ENCODE results near the gene FHL5. TPM values are rescaled to one million over a fixed set of nuclear protein-coding genes. Genes with fewer than 3 reads are reported as not detected.
A peak's percentile ranks its signal among the peaks of the same experiment; 100 is the strongest.

FHL5 gene
- total RNA-seq, 1 experiment from 2014 or later = not detected

- peaks cover 13% of the 10 kb centered on the region; the same call in 1 of the 2 replicates for H3K36me3 ChIP-seq (ENCODE audit: low read depth)
- ChIA-PET CTCF (no interaction called here), POLR2A (ENCODE audit: unreplicated experiment) (interaction anchor here (0.6 to 0.7 kb wide), 3 partner anchors 160 to 538 kb away, joined by 3 to 6 read pairs (median 4); no protein-coding TSS in a partner anchor)
- peak within 1 kb of the TSS; percentile 94 for H3K27ac ChIP-seq
- H3K4me2 ChIP-seq = peak within 1 kb of the TSS; percentile 92
- no peaks in the 10 kb centered on the region for H4K20me1 ChIP-seq (ENCODE audit: insufficient read depth)
- no peaks in the 10 kb centered on the region for H3K9me2 ChIP-seq (ENCODE audit: insufficient read depth)
- TF ChIP-seq EZH2 (IDR thresholded peaks at IDR 0.05; ENCODE audit: low read depth) = no peak
- TF ChIP-seq CTCF (conservative IDR thresholded peaks at IDR 0.05) = no peak
- peak; percentile 89 to 90 for DNase-seq
- intact Hi-C loops (cut with micrococcal nuclease; ENCODE audit: unreplicated experiment) = loop anchor here (2.0 to 10.0 kb wide), 6 partner anchors 70 to 945 kb away; partner anchors contain the start of genes MANEA and NDUFAF4
- H3F3A ChIP-seq (ENCODE audit: insufficient read depth, low read depth) = peaks cover 19% of the 10 kb centered on the region
- H3K27me3 ChIP-seq (ENCODE audit: insufficient read depth, low read depth) = no peaks in the 10 kb centered on the region
- peak within 1 kb of the TSS; percentile 93 for H2AFZ ChIP-seq
- peak within 1 kb of the TSS; percentile 72 for H3K4me3 ChIP-seq
- BruUV-seq (replicated peaks) = no TSS peak
- H3K79me2 ChIP-seq (ENCODE audit: low read depth) = peaks cover 32% of the 10 kb centered on the region
- peaks cover 35% of the 10 kb centered on the region for H3K4me1 ChIP-seq (replicated peaks; ENCODE audit: insufficient read depth)
- H3K9me3 ChIP-seq (ENCODE audit: insufficient read depth, low read depth) = no peaks in the 10 kb centered on the region
Observed at GRCh38 chr6:96521644-96522464, 41.1 kb upstream of the FHL5 start, which contains the start of gene UFL1. UFL1 (plus strand) TSS chr6:96521806; CDS start chr6:96521874, 68 bp downstream.

- intact Hi-C loops (cut with micrococcal nuclease; ENCODE audit: unreplicated experiment) = loop anchor here (5.0 to 10.0 kb wide), 3 partner anchors 70 to 945 kb away; partner anchors contain the start of gene MANEA
- peaks cover 19% of the 10 kb centered on the region for H3K36me3 ChIP-seq (ENCODE audit: low read depth)
- no peaks in the 10 kb centered on the region for H3K27me3 ChIP-seq (ENCODE audit: insufficient read depth, low read depth)
- BruUV-seq (replicated peaks) = TSS peak; percentile 71
- H3K27ac ChIP-seq = peak overlapping the region; percentile 94
- DNase-seq = no peak
- peaks cover 35% of the 10 kb centered on the region for H3K4me1 ChIP-seq (replicated peaks; ENCODE audit: insufficient read depth)
- CTCF ChIA-PET = no interaction called here
- no peaks in the 10 kb centered on the region for H3K9me2 ChIP-seq (ENCODE audit: insufficient read depth)
- no peaks in the 10 kb centered on the region for H4K20me1 ChIP-seq (ENCODE audit: insufficient read depth)
- no peaks in the 10 kb centered on the region for H3K9me3 ChIP-seq (ENCODE audit: insufficient read depth, low read depth)
- peak overlapping the region; percentile 93 for H2AFZ ChIP-seq
- H3K4me2 ChIP-seq = peak overlapping the region; percentile 92
- H3F3A ChIP-seq (ENCODE audit: insufficient read depth, low read depth) = peaks cover 19% of the 10 kb centered on the region
- peaks cover 32% of the 10 kb centered on the region for H3K79me2 ChIP-seq (ENCODE audit: low read depth)
- TF ChIP-seq EZH2 (IDR thresholded peaks at IDR 0.05; ENCODE audit: low read depth) (no peak), CTCF (conservative IDR thresholded peaks at IDR 0.05) (no peak)
- peak overlapping the region; percentile 72 for H3K4me3 ChIP-seq
- POLR2A ChIA-PET (ENCODE audit: unreplicated experiment) = interaction anchor here (0.6 to 0.7 kb wide), 3 partner anchors 161 to 537 kb away, joined by 3 to 6 read pairs (median 4); no protein-coding TSS in a partner anchor
Observed at GRCh38 chr6:96522465-96523009, 40.4 kb upstream of the FHL5 start.

- H3F3A ChIP-seq (ENCODE audit: insufficient read depth, low read depth) = 0 out of 2 replicates have a peak, but pooled peaks cover 5% of the 10 kb centered on the region
- POLR2A ChIA-PET (ENCODE audit: unreplicated experiment) = no interaction called here
Observed at GRCh38 chr6:96528193-96528592, 34.7 kb upstream of the FHL5 start.

More at GRCh38 chr6:96528193-96528592, 34.7 kb upstream of the FHL5 start:
- H3K4me3 ChIP-seq = no peak overlapping the region
- intact Hi-C loops (cut with micrococcal nuclease; ENCODE audit: unreplicated experiment) = loop anchor here (10.0 kb wide), 1 partner anchor 133 kb away; no protein-coding TSS in a partner anchor
- no peaks in the 10 kb centered on the region for H3K27me3 ChIP-seq (ENCODE audit: insufficient read depth, low read depth)
- DNase-seq = no peak
- no peaks in the 10 kb centered on the region for H3K9me3 ChIP-seq (ENCODE audit: insufficient read depth, low read depth)
- H2AFZ ChIP-seq = no peak overlapping the region
- peaks cover 6% of the 10 kb centered on the region for H3K4me1 ChIP-seq (replicated peaks; ENCODE audit: insufficient read depth)
- no peak overlapping the region for H3K27ac ChIP-seq
- peaks cover 4% of the 10 kb centered on the region for H3K79me2 ChIP-seq (ENCODE audit: low read depth)
- TF ChIP-seq CTCF (conservative IDR thresholded peaks at IDR 0.05) (no peak), EZH2 (IDR thresholded peaks at IDR 0.05; ENCODE audit: low read depth) (no peak)
- no peaks in the 10 kb centered on the region for H4K20me1 ChIP-seq (ENCODE audit: insufficient read depth)
- H3K36me3 ChIP-seq (ENCODE audit: low read depth) = peaks cover 55% of the 10 kb centered on the region
- H3K9me2 ChIP-seq (ENCODE audit: insufficient read depth) = no peaks in the 10 kb centered on the region
- no TSS peak for BruUV-seq (replicated peaks)
- no peak overlapping the region for H3K4me2 ChIP-seq
- CTCF ChIA-PET = no interaction called here

All from PC-9 (cell line).